GM18868 (cell line): ENCODE measurements around the gene BPHL.
"Not testable (repeated sequence)": the region's sequence is repeated elsewhere in the genome, so short reads cannot be mapped to it uniquely, and the experiment has no call there.

Experiments
- ATAC-seq: cut with Tn5 transposase; IDR thresholded peaks from one replicate; pipeline ENCODE4 v1.9.1; 2021; ENCODE audit warnings: mild to moderate bottlenecking, moderate library complexity; ENCODE audit not compliant: unreplicated experiment

BPHL gene

DNA sequence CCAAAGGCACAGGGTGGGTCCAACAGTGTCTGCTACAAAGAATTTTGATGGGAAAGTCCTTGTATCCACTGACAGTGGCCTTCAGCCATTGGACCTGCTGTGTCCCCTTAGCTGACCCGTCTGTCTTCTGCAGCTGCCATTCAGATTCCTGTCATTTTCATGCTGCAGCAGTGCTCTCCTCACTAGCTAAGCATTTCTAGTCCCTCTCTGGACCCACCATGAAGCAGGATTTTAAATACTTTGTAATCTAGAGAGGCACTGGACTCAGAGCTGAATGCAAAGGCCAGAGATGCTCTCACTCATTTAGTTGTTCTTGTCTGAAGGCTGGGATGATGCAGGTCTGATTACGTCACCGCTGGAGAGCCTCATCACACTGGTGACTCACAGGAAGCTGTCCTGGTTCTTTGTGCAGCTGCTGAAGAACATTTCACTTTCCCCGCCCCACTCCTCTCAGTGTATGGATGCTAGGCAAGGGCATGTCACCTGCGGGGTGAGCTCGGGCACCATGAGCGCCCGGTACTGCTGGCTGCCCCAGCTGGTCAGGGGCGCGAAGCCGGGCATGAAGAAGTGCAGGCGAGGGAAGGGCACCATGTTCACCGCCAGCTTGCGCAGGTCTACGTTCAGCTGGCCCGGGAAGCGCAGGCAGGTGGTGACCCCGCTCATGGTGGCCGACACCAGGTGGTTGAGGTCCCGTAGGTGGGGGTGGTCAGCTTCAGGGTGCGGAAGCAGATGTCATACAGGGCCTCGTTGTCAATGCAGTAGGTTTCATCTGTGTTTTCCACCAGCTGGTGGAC lies 58.2 kb downstream of the BPHL start:
- ATAC-seq = no peak

DNA sequence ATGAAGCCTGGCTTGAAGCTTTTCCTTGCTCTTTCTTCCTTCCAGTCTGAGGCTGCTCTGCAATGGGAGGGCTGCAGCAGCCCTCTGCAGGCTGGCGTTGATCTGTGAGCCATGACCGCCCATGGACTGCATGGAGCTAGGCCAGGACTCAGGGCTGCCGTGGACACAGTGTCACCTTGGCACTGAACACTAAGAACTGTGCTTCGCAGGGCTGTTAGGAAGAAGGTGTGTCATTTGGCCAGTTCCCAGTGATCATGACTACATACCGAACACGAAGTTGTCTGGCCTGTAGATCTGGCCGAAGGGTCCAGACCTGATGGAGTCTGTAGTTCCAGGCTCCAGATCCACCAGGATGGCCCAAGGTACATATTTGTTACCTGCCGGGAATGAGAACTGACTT lies 60.2 kb downstream of the BPHL start:
- not testable (repeated sequence) for ATAC-seq

DNA sequence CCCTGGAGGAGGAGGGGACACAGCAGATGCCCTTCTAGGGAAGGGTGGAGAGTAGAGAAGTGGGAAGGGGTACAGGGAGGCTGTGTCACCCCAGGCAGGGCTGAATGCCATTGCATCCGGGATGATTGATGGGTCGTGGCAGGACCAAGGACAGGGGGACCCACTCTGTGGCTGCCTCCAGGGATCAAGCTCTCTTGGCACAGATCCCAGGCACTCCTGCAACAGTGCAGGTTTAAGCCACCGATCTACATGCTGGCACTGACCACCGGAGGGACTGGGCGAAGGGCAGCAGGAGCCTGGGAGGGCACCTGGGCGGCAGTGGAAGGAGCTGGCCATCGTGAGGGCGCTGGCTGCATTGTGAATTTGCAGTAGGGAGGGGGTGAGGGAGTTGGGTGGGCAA lies 61.4 kb downstream of the BPHL start:
- not testable (repeated sequence) for ATAC-seq

DNA sequence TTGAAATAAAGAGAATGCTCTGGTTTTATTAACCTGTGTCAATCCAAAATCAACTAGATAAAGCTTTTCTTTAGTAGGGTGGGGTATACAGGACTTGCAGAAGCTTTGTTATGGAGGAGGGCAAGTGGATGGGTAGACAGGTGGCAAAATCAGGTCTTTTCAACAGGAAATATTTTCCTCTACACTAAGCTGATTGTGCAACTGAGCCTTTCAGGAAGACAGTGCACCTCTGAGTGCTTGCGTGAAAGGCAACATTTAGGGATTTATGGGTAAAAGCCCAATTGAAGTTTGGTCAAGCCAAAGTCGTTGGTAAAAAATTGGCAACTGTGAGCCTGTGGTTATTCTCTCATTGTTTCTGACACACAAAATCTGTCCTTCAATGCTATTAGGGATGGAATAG lies 62.6 kb downstream of the BPHL start:
- no peak for ATAC-seq

DNA sequence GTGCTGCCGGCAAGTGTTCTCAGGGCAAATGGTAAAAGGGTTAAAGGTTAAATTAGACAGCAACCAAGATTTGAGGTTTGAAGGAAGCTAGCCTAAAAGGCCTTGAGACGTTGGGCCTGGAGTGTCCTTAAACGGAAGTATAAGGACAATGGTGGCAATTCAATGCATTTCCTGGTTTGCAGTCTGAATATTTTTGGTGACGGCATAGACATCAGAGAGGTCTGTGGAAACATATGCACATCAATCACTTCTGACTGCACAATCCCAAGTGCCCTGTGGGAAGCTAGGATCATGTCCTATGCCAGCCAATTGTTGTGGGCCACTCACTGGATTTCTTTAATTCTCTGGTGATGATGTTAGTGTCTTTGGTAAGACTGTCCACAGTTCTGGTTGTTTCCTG lies 64.6 kb downstream of the BPHL start:
- no peak for ATAC-seq

DNA sequence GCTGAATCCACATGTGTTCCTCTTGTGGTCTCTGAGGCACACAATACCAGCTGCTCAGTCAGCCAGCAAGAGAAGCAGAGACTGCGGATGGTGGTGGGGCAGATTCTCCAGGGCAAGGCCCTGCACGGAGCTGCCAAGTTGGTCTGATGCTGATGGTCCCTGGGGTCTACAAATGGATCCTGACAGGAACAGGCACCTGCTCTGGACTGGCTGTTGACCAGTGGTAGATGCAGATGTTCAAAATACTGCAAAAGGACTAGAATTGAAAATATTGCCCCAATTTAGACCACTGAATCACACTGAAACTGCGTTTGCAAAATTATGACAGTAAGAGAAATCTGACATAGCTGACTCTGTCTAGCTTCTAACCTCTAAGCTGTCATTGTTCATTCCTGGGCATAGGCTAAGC lies 68.5 kb downstream of the BPHL start:
- no peak for ATAC-seq

DNA sequence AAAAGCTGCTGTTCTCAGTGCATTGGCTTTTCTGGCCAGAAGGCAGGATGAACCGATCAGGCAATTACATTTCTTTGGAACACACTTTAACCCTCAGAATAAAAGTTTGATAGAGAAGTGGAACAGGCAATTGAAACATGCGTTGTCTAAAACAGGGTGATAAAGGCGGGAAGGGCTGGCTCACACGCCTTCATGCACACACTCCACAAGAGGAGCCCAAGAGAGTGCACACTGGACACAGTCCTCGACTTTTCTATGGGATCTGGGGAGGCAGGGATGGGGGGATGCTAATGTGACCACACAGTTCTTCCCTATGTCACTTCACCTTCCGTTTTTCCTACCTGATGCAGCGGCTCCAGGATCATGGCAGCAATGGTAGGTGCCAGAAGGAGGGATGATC lies 69.8 kb downstream of the BPHL start:
- no peak for ATAC-seq

DNA sequence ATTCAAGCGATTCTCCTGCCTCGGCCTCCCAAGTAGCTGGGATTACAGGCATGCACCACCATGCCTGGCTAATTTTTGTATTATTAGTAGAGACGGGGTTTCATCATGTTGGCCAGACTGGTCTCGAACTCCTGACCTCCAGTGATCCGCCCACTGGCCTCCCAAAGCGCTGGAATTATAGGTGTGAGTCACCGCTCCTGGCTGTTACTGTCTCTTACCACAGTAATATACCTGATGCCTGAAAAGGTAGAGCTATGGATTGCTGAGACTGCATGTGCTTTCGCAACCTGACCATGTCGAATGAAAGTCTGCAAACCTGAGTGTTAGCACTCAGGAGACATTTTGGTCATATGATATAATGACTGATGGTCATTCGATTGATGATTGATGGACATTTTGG lies 70.7 kb downstream of the BPHL start:
- ATAC-seq = not testable (repeated sequence)

DNA sequence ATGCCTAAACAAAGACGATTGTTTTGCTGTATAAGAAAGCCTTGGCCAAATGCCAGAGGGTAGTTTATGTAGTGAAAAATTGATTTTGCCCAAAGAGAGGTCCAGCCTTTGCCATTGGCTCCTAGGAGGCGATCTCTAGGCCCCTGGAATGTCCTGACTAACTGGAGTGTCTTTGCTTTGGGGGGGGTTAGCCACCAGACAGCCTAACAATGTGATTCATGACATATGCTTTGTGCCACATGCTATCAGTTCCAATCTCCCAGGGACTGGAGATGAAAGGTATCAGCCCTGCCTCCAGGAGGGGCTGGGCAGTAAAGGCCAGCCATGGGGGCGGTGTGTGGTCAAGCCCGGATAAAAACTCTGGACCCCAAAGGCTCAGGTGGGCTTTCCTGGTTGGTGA lies 71.5 kb downstream of the BPHL start:
- no peak for ATAC-seq

DNA sequence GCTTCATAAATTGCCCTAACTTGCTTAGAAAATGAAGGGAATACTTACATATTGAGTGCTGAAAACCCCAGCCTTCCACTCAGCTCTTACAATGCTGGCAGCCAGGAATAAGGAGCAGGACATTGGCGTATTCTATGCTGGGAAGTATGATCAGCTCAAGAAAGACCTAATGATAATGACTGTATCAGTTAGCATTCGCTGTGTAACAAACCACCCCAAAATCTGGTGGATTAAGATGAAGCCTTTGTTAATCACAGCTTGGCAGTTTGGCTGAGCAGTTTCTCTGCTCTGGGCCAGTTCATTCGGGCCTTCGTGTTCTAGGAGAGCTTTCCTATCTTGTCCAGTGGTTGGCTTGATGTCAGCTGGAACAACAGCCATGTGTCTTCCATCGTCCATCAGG lies 72.3 kb downstream of the BPHL start:
- no peak for ATAC-seq

DNA sequence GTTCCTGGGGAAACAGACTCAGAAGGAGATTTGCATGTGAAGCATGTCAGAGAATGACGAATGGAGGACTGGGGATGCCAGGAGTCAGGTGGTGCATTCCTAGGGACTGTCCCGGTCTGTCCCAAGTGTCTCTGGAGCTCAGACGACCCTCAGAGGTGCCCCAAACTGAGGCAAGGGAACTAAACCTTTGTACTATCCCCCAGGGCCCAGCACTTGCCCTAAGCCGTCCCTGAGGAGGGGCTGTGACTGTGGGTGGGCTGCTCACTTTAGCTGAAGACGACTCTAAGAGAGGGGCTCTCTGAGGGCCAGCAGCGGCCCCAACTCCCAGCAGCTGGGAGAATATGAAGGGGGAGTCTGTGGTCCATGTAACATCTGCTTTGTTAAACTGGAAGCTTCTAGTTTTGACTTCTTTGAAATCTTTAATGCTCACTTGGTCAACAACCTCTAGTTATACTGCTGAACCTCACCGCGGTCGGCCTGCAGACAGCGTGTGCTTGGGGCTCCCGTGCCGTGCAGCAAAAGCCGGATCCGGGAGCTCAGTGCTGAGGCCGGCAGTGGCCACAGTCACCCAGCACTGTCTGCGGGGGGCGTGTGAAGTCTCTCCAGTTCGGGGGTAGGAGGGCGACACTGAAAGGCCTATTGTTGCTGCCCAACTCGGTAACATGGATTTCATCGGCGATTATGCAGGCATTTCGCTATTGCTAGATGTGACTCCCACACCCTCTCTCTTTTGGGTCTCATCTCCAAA lies 74.8 kb downstream of the BPHL start:
- ATAC-seq = no peak

DNA sequence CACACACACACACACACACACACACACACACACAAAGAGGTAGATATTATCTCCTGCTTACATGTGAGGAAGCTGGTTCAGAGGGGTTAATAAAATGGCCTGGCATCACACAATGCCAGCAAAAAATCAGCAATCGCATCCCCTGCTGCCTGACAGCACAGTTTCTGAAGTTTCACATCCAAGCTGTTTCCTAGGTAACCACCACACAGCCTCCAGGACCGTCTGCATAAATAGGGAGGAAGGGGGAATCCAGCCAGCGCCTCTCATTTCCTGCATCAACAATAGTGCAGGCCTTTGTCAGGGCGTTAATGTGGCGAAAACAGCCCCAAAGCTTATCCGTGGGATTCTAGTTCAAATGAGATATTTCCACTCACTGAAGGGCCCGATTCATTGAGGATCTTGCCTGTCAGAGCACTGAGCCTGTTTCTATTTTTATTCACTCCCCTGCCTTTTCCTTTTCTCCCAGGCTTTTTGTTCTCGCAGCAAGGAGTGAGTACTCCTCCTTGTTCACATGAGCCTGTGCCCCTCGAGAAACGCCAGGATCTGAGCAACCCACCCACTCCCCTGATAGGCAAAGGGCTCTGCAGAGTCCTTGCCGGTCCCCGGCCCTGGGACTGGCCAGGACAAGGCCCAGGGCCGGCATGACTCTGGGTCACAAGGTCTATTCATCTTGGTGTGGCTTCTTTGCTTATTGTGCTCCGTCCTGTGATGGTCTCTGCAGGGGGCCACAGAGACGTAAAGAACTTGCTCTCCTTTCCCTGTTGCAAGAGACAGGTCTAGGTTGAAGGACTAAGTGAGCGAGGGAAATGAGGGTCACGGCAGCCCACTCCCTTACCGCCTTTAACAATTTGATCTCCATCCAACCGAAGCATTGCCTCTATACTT lies 76.3 kb downstream of the BPHL start:
- ATAC-seq = no peak

DNA sequence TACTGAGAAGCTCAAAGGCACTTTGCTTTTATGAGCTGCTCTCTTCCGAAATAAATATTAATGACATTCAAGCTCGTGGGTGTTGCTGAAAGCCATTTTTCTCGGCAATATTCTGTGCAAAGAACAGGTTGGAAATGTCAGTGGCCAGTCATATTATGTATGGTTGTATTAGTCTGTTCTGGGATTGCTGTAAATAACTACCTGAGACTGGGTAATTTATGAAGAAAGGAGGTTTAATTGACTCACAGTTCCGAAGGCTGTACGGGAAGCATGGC lies 76.8 kb downstream of the BPHL start:
- ATAC-seq = no peak

DNA sequence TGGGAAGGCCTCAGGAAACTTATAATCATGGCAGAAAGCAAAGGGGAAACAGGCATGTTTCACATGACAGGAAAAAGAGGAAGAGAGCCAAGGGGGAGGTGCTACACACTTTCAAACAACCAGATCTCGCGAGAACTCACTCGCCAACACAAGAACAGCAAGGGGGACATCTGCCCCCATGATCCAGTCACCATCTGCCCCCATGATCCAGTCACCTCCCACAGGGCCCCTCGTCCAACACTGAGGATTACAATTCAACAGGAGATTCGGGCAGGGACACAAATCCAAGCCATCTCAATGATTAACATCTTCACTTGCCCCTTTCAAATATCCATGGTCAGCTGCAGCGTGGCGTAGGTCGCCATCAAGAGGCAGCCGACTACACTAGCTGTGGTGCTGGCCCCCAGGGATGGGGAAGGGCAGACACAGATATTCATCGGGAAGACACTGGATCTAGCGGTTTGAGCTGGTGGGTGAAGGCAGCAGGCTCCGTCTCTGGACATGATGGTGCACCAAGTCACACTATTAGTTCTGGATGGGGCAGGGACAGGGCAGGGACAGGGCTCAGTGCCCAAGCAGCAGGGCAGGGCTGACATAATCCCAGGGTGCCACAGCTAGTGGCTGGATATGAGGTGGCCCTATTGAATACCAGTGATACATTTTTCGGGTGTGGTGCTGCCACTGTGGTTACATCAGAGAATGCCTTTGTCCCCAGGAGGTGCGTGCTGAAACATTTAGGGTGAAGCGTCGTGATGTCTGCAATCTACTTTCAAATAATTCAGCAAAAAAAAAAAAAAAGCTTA lies 77.4 kb downstream of the BPHL start:
- no peak for ATAC-seq

DNA sequence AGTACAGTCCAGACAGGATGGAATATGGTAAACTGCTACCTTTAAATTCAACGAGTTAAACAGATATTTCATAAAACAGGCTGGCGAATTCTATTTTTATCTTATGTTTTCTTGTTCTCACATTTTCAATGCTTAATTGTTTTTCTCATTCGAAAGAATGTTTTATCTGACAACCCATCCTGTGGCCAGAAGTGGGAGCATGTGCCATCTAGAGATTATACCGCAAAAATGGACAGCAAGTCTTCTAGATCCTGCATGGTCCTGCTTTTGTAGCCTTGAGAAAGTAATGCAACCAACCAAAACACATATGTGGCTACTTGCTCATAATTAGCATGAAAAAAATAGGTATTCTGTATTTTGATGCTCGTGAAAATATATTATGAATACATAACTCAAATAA lies 78.3 kb downstream of the BPHL start:
- no peak for ATAC-seq

DNA sequence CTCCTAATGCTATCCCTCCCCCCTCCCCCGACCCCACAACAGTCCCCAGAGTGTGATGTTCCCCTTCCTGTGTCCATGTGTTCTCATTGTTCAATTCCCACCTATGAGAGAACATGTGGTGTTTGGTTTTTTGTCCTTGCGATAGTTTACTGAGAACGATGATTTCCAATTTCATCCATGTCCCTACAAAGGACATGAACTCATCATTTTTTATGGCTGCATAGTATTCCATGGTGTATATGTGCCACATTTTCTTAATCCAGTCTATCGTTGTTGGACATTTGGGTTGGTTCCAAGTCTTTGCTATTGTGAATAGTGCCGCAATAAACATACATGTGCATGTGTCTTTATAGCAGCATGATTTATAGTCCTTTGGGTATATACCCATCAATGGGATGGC lies 79.2 kb downstream of the BPHL start:
- ATAC-seq = not testable (repeated sequence)

DNA sequence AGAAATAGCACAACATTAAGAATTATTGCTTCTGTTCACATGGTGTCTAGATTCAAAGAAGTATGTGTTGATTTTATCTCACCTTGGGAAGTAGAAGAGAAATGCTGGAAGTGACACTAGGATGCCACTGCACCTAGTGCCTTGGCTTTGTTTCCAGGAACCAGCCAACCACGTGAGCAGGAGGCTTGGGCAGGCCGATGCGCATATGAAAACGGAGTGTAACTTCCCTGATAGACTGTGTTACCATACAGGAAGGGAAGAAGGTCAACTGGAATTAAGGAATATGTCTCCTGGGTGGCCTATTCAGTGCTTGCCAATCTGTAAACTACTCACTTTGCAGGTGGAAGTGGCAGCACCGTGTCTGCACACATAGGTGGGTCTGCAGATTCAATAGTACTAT lies 80.9 kb downstream of the BPHL start:
- ATAC-seq = no peak

DNA sequence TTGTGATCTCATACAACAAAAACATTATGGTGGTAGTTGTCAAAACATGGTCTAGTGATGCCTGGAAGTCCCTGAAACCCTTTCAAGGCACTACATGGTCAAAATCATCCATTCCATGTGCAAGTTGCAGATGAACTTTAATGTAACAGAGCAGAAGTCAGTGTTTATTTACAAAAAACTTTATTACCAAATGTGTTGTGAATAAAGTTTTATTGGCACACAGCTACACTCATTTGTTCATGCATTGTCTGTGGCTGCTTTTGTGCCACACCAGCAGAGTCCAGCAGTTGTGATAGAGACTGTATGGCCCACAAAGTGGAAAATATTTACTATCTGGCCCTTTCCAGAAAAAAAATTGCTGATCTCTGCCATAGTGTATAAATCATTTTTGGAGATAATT lies 82.2 kb downstream of the BPHL start:
- no peak for ATAC-seq

DNA sequence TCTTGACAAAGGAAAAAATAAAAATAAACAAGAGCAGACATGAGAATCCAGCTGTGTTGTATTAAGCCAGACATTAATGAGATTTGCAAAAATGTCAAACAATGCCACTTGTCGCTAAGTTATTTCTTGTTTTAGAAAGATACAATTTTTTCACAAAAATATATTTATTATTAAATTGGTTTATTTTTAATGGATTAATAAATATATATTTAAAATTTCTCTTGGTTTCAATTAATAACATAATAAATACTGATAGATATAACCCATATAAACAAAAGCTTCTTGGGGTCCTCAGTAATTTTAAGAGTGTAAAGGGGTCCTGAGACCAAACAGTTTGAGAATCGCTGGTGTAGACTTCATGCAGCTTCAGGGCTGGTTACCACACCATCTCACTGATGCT lies 82.9 kb downstream of the BPHL start:
- ATAC-seq = no peak
